GM18909 (cell line): Measurements from ENCODE around the gene LDHAL6A.

Source experiments
- ATAC-seq: cut with Tn5 transposase; IDR thresholded peaks from one replicate; pipeline ENCODE4 v1.9.1; 2021; ENCODE audit warnings: mild to moderate bottlenecking; ENCODE audit not compliant: unreplicated experiment, poor library complexity

The LDHAL6A gene

DNA sequence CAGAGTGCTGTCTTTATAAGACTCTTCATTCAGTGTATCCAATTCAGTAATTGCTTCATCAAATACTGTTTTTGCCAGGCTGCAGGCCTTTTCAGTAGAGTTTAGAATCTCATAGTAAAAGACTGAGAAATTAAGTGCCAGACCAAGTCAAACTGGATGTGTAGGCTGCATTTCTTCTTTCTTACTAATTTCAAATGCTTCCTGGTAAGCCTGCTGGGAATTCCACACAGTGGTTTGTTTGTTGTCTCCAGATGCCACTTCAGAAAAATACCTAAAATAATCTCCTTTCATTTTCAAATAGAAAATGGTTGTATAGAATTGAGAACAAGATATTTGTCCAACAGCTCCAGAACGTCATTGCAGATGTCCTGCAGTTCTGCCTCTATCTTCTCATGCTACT is 34.7 kb downstream of the LDHAL6A start:
- no peak for ATAC-seq

GRCh38 chr11:18490736-18491485 is 35.3 kb downstream of the LDHAL6A start:
- no peak for ATAC-seq

- no peak for ATAC-seq
These were observed 36.3 kb downstream of the LDHAL6A start for GRCh38 chr11:18491924-18492323.

DNA sequence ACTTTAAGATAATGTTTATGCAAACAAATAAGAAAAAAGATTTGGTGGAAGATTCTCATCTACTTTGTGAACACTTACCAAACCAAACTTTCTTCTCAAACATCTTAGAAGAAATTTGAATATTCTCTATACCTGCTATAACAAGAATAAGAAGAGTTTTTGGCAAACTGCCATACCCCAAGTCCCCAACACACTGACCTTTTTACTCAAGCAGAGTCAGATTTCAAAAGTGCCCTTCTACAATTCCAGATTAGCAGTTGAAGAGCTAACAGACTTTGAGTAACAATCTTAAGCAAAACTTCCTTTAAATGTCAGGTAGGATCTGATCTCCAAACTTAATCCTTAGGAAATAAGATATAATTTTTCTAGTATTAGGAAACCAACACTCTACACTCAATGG is 37.2 kb downstream of the LDHAL6A start:
- no peak for ATAC-seq

DNA sequence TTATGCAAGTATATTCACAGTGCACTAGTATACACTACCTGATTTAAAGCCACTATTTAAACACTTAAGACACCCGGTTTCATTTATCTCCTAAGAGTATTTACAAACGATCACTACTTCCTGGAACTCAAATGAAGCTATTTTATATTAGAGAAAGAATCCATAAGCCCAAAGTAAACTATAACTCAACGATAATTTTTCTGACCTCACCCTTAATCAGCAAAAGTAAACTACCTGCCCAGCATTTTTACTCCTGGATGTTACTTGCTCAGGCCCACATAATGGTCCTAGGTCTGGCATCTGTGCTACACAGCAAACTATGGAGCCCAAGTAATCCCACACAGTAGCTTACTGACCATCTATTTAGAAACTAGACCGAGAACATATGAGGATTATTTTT is 37.7 kb downstream of the LDHAL6A start:
- no peak for ATAC-seq

GRCh38 chr11:18495271-18495670 is 39.6 kb downstream of the LDHAL6A start:
- ATAC-seq, result no peak

DNA sequence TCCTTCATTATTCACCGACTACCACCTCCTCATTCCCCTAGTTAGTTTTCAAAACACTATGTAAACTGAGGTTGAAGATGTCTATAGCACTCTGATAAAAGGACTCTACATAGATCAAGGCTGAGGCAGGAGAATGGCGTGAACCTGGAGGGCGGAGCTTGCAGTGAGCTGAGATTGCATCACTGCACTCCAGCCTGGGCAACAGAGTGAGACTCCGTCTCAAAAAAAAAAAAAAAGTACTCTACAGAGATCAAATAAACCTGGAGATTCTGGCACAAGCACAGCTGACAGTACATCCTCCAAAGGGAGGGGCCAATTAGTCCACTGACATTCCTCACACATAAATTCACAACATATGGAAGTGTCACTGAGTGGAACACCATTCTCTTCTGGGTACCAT is 40.0 kb downstream of the LDHAL6A start:
- ATAC-seq, result no peak

GRCh38 chr11:18498039-18498438 is 42.4 kb downstream of the LDHAL6A start:
- ATAC-seq, result no peak

DNA sequence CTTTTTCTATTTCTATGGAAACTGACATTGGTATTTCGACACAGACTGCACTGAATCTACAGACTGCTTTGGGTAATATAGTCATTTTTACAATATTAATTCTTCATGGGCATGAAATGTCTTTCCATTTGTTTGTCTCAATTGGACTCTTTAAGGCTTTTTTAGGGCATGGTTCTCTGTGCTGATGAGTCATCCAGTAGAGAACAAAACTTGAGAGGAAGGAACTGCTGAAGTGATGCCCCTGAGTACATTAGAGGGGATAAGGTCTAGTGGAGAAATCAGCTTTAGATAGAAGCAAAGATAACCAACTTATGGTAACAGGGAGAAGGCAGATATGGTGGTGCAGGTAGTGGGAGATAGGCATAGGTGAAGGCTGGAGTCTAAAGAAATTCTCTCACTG is 46.0 kb downstream of the LDHAL6A start:
- no peak for ATAC-seq

DNA sequence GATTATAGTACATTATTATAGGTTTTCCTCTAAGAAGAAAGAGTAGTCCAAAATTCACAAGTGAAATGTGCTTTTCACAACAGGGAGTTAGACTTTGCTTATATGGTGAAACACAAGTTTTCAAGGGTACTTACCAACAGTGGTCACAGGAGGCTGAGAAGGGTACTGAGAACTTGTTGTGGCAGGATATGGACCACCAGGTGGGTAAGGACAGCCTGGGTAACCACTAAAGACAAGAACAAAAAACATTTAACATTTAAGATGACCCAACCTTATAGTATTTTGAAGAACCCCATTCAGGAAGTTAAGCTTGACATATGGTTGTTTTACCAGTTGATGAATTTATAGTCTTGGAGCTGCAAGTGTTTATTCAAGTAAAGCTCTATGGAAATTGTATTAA is 46.7 kb downstream of the LDHAL6A start:
- no peak for ATAC-seq

GRCh38 chr11:18521122-18521521 is 65.5 kb downstream of the LDHAL6A start:
- ATAC-seq, result no peak

DNA sequence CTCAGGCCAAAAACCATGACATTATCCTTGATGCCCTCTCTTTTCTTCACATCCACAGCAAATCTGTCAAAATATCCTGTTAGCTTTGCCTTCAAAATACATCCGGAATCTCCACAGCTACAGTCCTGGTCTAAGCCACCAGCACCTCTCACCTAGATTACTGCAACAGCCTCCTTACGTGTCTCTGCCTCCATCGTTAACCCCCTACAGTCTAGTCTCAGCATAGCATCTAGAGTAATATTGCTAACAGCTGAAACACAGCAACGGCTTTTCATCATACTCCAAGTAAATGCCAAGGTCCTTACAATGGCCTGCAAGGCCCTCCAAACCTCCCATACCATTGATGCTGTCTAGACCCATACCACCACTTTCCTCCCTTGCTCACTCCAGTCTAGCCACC is 66.7 kb downstream of the LDHAL6A start:
- ATAC-seq, result no peak

DNA sequence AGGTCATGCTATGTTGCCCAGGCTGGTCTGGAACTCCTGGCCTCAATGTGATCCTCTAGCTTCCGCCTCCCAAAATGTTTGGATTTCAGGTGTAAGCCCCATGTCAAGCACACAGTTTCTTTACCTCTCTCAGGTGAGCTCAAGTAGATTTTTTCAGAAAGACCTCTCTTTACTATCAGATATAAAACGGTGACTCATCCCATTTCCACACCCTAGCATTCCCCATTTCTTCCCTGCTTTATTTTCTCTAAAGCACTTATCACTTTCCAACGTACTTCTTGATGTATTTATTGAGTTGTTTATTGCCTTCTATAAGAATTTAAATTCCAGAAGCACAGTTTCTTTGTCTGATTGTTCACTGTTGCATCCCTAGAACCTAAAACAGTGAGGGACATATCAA is 67.4 kb downstream of the LDHAL6A start:
- no peak for ATAC-seq

DNA sequence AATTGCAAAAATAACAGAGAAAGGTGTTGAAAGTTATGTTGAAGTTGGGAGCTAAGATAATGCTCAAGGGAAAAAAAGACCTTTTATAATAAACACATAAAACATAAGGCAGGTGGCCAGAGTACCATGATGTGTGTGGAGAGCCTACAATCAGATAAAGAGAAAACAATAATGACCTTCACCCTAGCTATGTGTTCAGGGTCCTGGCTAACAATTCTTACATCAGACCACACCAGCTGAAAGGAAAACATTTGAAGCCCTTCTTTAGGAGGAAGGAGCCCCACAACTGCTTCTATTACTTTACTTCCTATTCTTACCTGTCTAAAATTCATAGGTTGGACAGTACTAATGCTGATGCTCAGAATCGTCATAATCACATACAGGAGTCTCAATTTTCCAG is 68.6 kb downstream of the LDHAL6A start:
- no peak for ATAC-seq

- no peak for ATAC-seq
These were observed 70.5 kb downstream of the LDHAL6A start for GRCh38 chr11:18526130-18526520.

GRCh38 chr11:18526521-18527296 is 71.1 kb downstream of the LDHAL6A start, which contains the start of gene TSG101:
Gene TSG101, minus strand, starts transcription at chr11:18526942. Its CDS starts 126 bp downstream, at chr11:18526816.
- ATAC-seq, result peak; percentile 97

- no peak for ATAC-seq
These were observed 71.9 kb downstream of the LDHAL6A start for GRCh38 chr11:18527512-18527911.
